HG02759 (cell line): Measurements from ENCODE around the gene MAP4K4.

Experiments used
- ATAC-seq: cut with Tn5 transposase; IDR thresholded peaks from one replicate; pipeline ENCODE4 v1.9.1; 2021; ENCODE audit warnings: mild to moderate bottlenecking, moderate library complexity; ENCODE audit not compliant: unreplicated experiment

MAP4K4 gene

GRCh38 chr2:101831351-101831865 lies 133.9 kb downstream of the MAP4K4 start:
- ATAC-seq, result peak; percentile 69

GRCh38 chr2:101832114-101832513 lies 134.6 kb downstream of the MAP4K4 start:
- ATAC-seq, result no peak

GRCh38 chr2:101833890-101834523 lies 136.5 kb downstream of the MAP4K4 start:
- ATAC-seq, result no peak

- ATAC-seq, result no peak
Measured at GRCh38 chr2:101837354-101837753, 139.8 kb downstream of the MAP4K4 start.

GRCh38 chr2:101841679-101842327 lies 144.3 kb downstream of the MAP4K4 start:
- no peak for ATAC-seq

GRCh38 chr2:101842471-101842870 lies 145.0 kb downstream of the MAP4K4 start:
- no peak for ATAC-seq

GRCh38 chr2:101843048-101843447 lies 145.5 kb downstream of the MAP4K4 start:
- ATAC-seq, result no peak

- no peak for ATAC-seq
Measured at GRCh38 chr2:101843471-101843870, 146.0 kb downstream of the MAP4K4 start.

GRCh38 chr2:101844055-101844635 lies 146.6 kb downstream of the MAP4K4 start:
- no peak for ATAC-seq

- ATAC-seq, result no peak
Measured at GRCh38 chr2:101846973-101847372, 149.5 kb downstream of the MAP4K4 start.

GRCh38 chr2:101847661-101848339 lies 150.3 kb downstream of the MAP4K4 start:
- no peak for ATAC-seq

- ATAC-seq, result no peak
Measured at GRCh38 chr2:101848769-101849410, 151.4 kb downstream of the MAP4K4 start.

GRCh38 chr2:101850450-101850849 lies 152.9 kb downstream of the MAP4K4 start:
- no peak for ATAC-seq

GRCh38 chr2:101850991-101851390 lies 153.5 kb downstream of the MAP4K4 start:
- no peak for ATAC-seq

GRCh38 chr2:101852824-101853223 lies 155.3 kb downstream of the MAP4K4 start:
- no peak for ATAC-seq

- ATAC-seq, result no peak
Measured at GRCh38 chr2:101854877-101855276, 157.4 kb downstream of the MAP4K4 start.

GRCh38 chr2:101855776-101856175 lies 158.3 kb downstream of the MAP4K4 start:
- no peak for ATAC-seq

GRCh38 chr2:101858246-101858645 lies 160.7 kb downstream of the MAP4K4 start:
- no peak for ATAC-seq

GRCh38 chr2:101858910-101859309 lies 161.4 kb downstream of the MAP4K4 start:
- no peak for ATAC-seq

GRCh38 chr2:101859604-101860003 lies 162.1 kb downstream of the MAP4K4 start:
- ATAC-seq, result no peak

GRCh38 chr2:101860157-101860556 lies 162.7 kb downstream of the MAP4K4 start:
- ATAC-seq, result no peak
